EL (cell line): ENCODE data around the gene JAKMIP2.
"Not testable (repeated sequence)": the region's sequence is repeated elsewhere in the genome, so short reads cannot be mapped to it uniquely, and the experiment has no call there.

Source experiments
- DNase-seq: peaks from one replicate; pipeline ENCODE4 v3.0.0-alpha.2; 2016

Gene JAKMIP2

GRCh38 chr5:147782110-147783028, at the start of gene JAKMIP2:
TSS of gene JAKMIP2 (minus strand) at chr5:147782728. CDS start at chr5:147671806, 110,922 bp downstream.
- peak; percentile 20 for DNase-seq

GRCh38 chr5:147831465-147831864, 48.9 kb upstream of the JAKMIP2 start, which contains the start of gene SPINK1:
TSS of gene SPINK1 (minus strand) at chr5:147831671. CDS start at chr5:147831577, 94 bp downstream.
- DNase-seq = no peak

GRCh38 chr5:147830035-147830434, 47.5 kb upstream of the JAKMIP2 start:
- no peak for DNase-seq

- not testable (repeated sequence) for DNase-seq
Observed at GRCh38 chr5:147827017-147827416, 44.5 kb upstream of the JAKMIP2 start.

- no peak for DNase-seq
Observed at GRCh38 chr5:147826361-147826760, 43.8 kb upstream of the JAKMIP2 start.

GRCh38 chr5:147822686-147823491, 40.4 kb upstream of the JAKMIP2 start:
- DNase-seq = peak; percentile 52

GRCh38 chr5:147822222-147822621, 39.7 kb upstream of the JAKMIP2 start:
- not testable (repeated sequence) for DNase-seq

- no peak for DNase-seq
Observed at GRCh38 chr5:147821766-147822165, 39.2 kb upstream of the JAKMIP2 start.

GRCh38 chr5:147819261-147819770, 36.8 kb upstream of the JAKMIP2 start:
- no peak for DNase-seq

- DNase-seq = no peak
Observed at GRCh38 chr5:147818290-147818689, 35.8 kb upstream of the JAKMIP2 start.

- DNase-seq = no peak
Observed at GRCh38 chr5:147813696-147814095, 31.2 kb upstream of the JAKMIP2 start.

- no peak for DNase-seq
Observed at GRCh38 chr5:147809830-147810666, 27.5 kb upstream of the JAKMIP2 start.

- no peak for DNase-seq
Observed at GRCh38 chr5:147805030-147805454, 22.5 kb upstream of the JAKMIP2 start.

GRCh38 chr5:147804334-147804733, 21.8 kb upstream of the JAKMIP2 start:
- DNase-seq = no peak

- DNase-seq = no peak
Observed at GRCh38 chr5:147803926-147804325, 21.4 kb upstream of the JAKMIP2 start.

GRCh38 chr5:147803161-147803560, 20.6 kb upstream of the JAKMIP2 start:
- not testable (repeated sequence) for DNase-seq

GRCh38 chr5:147801461-147801860, 18.9 kb upstream of the JAKMIP2 start:
- no peak for DNase-seq

GRCh38 chr5:147800491-147800890, 18.0 kb upstream of the JAKMIP2 start:
- DNase-seq = no peak

- no peak for DNase-seq
Observed at GRCh38 chr5:147796556-147797308, 14.2 kb upstream of the JAKMIP2 start.

- no peak for DNase-seq
Observed at GRCh38 chr5:147791181-147791580, 8.7 kb upstream of the JAKMIP2 start.

GRCh38 chr5:147789820-147790219, 7.3 kb upstream of the JAKMIP2 start:
- no peak for DNase-seq

GRCh38 chr5:147788023-147788422, 5.5 kb upstream of the JAKMIP2 start:
- no peak for DNase-seq
